KMS-11 (cell line): ENCODE results near the gene TGFBI.

Source experiments
- H2AFZ ChIP-seq: fragments of 200-600 bp; sonication (generic); 2 replicates; pipeline ENCODE4 v1.6.1; 2016; ENCODE audit warnings: antibody characterized with exemption, mixed run types, low read depth
- H3K27ac ChIP-seq: fragments of 200-600 bp; sonication (generic); 2 replicates; pipeline ENCODE4 v1.6.1; 2016; ENCODE audit warnings: mild to moderate bottlenecking, mixed run types
- H3K27me3 ChIP-seq: fragments of 200-600 bp; sonication (generic); 2 replicates; pipeline ENCODE4 v1.6.1; 2017; ENCODE audit warnings: mild to moderate bottlenecking, low read depth, mixed run types, moderate library complexity; ENCODE audit not compliant: insufficient read depth
- H3K36me3 ChIP-seq: fragments of 200-600 bp; sonication (generic); 2 replicates; pipeline ENCODE4 v1.6.1; 2017; ENCODE audit warnings: mild to moderate bottlenecking, mixed run types; ENCODE audit not compliant: insufficient read depth
- H3K4me1 ChIP-seq: fragments of 200-600 bp; sonication (generic); 2 replicates; pipeline ENCODE4 v1.6.1; 2016; ENCODE audit warnings: mild to moderate bottlenecking, low read depth, mixed run types; ENCODE audit not compliant: poor library complexity, severe bottlenecking
- H3K4me2 ChIP-seq: fragments of 200-600 bp; sonication (generic); 2 replicates; pipeline ENCODE4 v1.7.0; 2016; ENCODE audit warnings: mild to moderate bottlenecking, mixed run types
- H3K4me3 ChIP-seq: fragments of 200-600 bp; sonication (generic); IDR thresholded peaks from 2 replicates; pipeline ENCODE4 v1.6.1; 2017; ENCODE audit warnings: low read depth, low read length, mixed read lengths; ENCODE audit not compliant: insufficient read depth
- H3K79me2 ChIP-seq: fragments of 200-600 bp; sonication (generic); 2 replicates; pipeline ENCODE4 v1.6.1; 2016; ENCODE audit warnings: low read depth, mixed run types; ENCODE audit not compliant: insufficient read depth
- H3K9ac ChIP-seq: fragments of 200-600 bp; sonication (generic); 2 replicates; pipeline ENCODE4 v1.6.1; 2016; ENCODE audit warnings: mild to moderate bottlenecking, mixed run types
- H4K20me1 ChIP-seq: fragments of 200-600 bp; sonication (generic); 2 replicates; pipeline ENCODE4 v1.6.1; 2016; ENCODE audit warnings: mild to moderate bottlenecking, mixed run types; ENCODE audit not compliant: insufficient read depth
- TF ChIP-seq, protein P1 (sequence below): fragments of 200-600 bp; sonication (generic); conservative IDR thresholded peaks from 2 replicates; pipeline ENCODE4 v1.6.1; 2017; ENCODE audit warnings: low read depth, mild to moderate bottlenecking, antibody characterized with exemption, low read length, moderate library complexity, mixed read lengths

Gene TGFBI

DNA sequence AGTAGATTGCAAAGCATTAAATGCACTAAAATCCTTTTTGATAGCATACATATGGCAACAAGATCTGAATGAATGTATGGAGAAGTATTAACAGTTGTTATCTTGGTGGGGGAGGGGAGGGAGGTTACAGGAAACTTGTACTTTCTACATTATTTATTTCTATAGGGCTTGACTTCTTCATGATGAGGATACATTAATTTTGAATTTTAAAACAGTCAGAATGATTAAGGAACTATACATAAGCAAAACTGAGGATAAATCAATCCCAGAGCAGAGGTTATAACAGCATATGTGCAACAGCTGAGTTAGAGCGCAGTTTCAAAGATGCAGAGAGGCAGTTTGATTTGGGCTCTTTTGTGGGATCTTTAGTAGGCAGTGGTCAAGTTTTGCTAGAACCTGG is 80.0 kb downstream of the TGFBI start:
- no peak overlapping the region for H3K9ac ChIP-seq
- H2AFZ ChIP-seq = no peak overlapping the region
- H3K27me3 ChIP-seq = no peaks in the 10 kb centered on the region
- no peak overlapping the region for H3K4me2 ChIP-seq
- H3K79me2 ChIP-seq = no peaks in the 10 kb centered on the region
- no peak overlapping the region for H3K27ac ChIP-seq
- H3K36me3 ChIP-seq = no peaks in the 10 kb centered on the region
- no peak overlapping the region for H3K4me3 ChIP-seq
- no peaks in the 10 kb centered on the region for H4K20me1 ChIP-seq
- H3K4me1 ChIP-seq = no peaks in the 10 kb centered on the region
- TF ChIP-seq, protein P1, sequence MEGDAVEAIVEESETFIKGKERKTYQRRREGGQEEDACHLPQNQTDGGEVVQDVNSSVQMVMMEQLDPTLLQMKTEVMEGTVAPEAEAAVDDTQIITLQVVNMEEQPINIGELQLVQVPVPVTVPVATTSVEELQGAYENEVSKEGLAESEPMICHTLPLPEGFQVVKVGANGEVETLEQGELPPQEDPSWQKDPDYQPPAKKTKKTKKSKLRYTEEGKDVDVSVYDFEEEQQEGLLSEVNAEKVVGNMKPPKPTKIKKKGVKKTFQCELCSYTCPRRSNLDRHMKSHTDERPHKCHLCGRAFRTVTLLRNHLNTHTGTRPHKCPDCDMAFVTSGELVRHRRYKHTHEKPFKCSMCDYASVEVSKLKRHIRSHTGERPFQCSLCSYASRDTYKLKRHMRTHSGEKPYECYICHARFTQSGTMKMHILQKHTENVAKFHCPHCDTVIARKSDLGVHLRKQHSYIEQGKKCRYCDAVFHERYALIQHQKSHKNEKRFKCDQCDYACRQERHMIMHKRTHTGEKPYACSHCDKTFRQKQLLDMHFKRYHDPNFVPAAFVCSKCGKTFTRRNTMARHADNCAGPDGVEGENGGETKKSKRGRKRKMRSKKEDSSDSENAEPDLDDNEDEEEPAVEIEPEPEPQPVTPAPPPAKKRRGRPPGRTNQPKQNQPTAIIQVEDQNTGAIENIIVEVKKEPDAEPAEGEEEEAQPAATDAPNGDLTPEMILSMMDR = no peak

DNA sequence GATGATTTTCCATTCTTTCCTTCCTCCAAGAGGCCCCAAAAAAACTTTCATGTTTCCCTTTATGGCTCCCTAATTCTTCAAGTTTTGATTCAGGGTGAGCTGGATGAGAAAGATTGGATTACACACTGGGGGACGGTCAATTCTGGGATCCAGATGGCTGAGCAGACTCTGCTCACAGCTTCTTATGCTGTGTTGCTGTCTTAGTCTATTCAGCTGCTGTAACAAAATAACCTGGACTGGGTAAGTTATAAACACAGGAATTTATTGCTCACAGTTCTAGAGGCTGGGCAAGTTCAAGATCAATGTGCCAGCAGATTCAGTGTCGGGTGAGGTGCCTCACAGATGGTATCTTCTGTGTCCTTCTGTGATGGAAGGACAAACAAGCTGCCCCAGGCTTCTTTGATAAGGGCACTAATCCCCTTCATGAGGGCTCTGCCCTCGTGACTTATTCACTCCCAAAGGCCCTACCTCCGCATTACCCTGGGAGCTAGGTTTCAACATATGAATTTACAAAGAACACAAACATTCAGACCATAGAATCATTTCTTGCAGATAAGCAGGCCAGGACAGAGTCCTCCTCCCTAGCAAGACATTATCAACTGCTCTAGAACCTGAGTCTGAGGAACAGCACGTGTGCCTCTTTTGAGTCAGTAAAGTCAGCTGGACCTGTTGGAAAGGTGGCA is 80.8 kb downstream of the TGFBI start:
- H4K20me1 ChIP-seq = no peaks in the 10 kb centered on the region
- no peak overlapping the region for H2AFZ ChIP-seq
- TF ChIP-seq, protein P1 = no peak
- no peak overlapping the region for H3K9ac ChIP-seq
- no peak overlapping the region for H3K4me3 ChIP-seq
- no peaks in the 10 kb centered on the region for H3K36me3 ChIP-seq
- no peaks in the 10 kb centered on the region for H3K4me1 ChIP-seq
- no peak overlapping the region for H3K4me2 ChIP-seq
- no peaks in the 10 kb centered on the region for H3K27me3 ChIP-seq
- H3K79me2 ChIP-seq = no peaks in the 10 kb centered on the region
- no peak overlapping the region for H3K27ac ChIP-seq
